H9 (cell line): Measurements from ENCODE around the gene RCAN2. TPM values are rescaled to one million over a fixed set of nuclear protein-coding genes. Genes with fewer than 3 reads are reported as not detected.

Source experiments
- DNase-seq: peaks from one replicate; pipeline ENCODE4 v3.0.0-alpha.2; 2017
- H2AFZ ChIP-seq: one replicate; pipeline ENCODE4 v1.6.1; 2013; ENCODE audit warnings: mild to moderate bottlenecking, low read length, control low read depth, moderate library complexity
- H2AK5ac ChIP-seq: 2 replicates; pipeline ENCODE4 v1.6.1; 2013; ENCODE audit warnings: low read length, control low read depth, mixed read lengths; ENCODE audit not compliant: insufficient read length
- H2BK120ac ChIP-seq: one replicate; pipeline ENCODE4 v1.6.1; 2013; ENCODE audit warnings: low read depth, mild to moderate bottlenecking, low read length, control low read depth, inconsistent platforms; ENCODE audit not compliant: poor library complexity, severe bottlenecking
- H2BK12ac ChIP-seq: 2 replicates; pipeline ENCODE4 v1.6.1; 2013; ENCODE audit warnings: low read length, control low read depth, mixed read lengths, low read depth; ENCODE audit not compliant: insufficient read length
- H2BK15ac ChIP-seq: 2 replicates; pipeline ENCODE4 v1.6.1; 2013; ENCODE audit warnings: low read depth, low read length, control low read depth
- H2BK20ac ChIP-seq: one replicate; pipeline ENCODE4 v1.6.1; 2013; ENCODE audit warnings: low read depth, mild to moderate bottlenecking, low read length, control low read depth, inconsistent platforms; ENCODE audit not compliant: poor library complexity, severe bottlenecking
- H2BK5ac ChIP-seq: 2 replicates; pipeline ENCODE4 v1.6.1; 2013; ENCODE audit warnings: low read length, control low read depth, mixed read lengths; ENCODE audit not compliant: insufficient read length
- H3K14ac ChIP-seq: 2 replicates; pipeline ENCODE4 v1.6.1; 2013; ENCODE audit warnings: low read length, control low read depth; ENCODE audit not compliant: insufficient read depth
- H3K18ac ChIP-seq: 2 replicates; pipeline ENCODE4 v1.6.1; 2013; ENCODE audit warnings: low read depth, mild to moderate bottlenecking, mixed read lengths, low read length, control low read depth; ENCODE audit not compliant: insufficient read length
- H3K23ac ChIP-seq: 2 replicates; pipeline ENCODE4 v1.6.1; 2013; ENCODE audit warnings: low read length, control low read depth, mixed read lengths, low read depth; ENCODE audit not compliant: insufficient read length
- H3K23me2 ChIP-seq: 2 replicates; pipeline ENCODE4 v1.6.1; 2013; ENCODE audit warnings: low read depth, mild to moderate bottlenecking, mixed read lengths, low read length, control low read depth; ENCODE audit not compliant: insufficient read length, poor library complexity, severe bottlenecking
- H3K27ac ChIP-seq: 2 replicates; pipeline ENCODE4 v1.5.1; 2013; ENCODE audit warnings: low read length, control low read depth, mixed read lengths, low read depth; ENCODE audit not compliant: insufficient read length
- H3K27me3 ChIP-seq: 2 replicates; pipeline ENCODE4 v1.6.1; 2013; ENCODE audit warnings: low read length, control low read depth, inconsistent platforms; ENCODE audit not compliant: insufficient read depth
- H3K4ac ChIP-seq: 2 replicates; pipeline ENCODE4 v1.6.1; 2013; ENCODE audit warnings: low read depth, mild to moderate bottlenecking, control low read depth, inconsistent platforms, low read length, moderate library complexity
- H3K4me1 ChIP-seq: 2 replicates; pipeline ENCODE4 v1.6.1; 2013; ENCODE audit warnings: low read length, control low read depth, inconsistent platforms; ENCODE audit not compliant: insufficient read depth
- H3K4me2 ChIP-seq: 2 replicates; pipeline ENCODE4 v1.6.1; 2013; ENCODE audit warnings: low read length, control low read depth, mixed read lengths; ENCODE audit not compliant: insufficient read length, insufficient read depth
- H3K56ac ChIP-seq: 2 replicates; pipeline ENCODE4 v1.6.1; 2013; ENCODE audit warnings: low read depth, mild to moderate bottlenecking, mixed read lengths, low read length, control low read depth; ENCODE audit not compliant: insufficient read length
- H3K79me1 ChIP-seq: 2 replicates; pipeline ENCODE4 v1.6.1; 2013; ENCODE audit warnings: low read depth, mild to moderate bottlenecking, moderate library complexity, low read length, control low read depth, inconsistent platforms; ENCODE audit not compliant: insufficient read depth, poor library complexity, severe bottlenecking
- H3K79me2 ChIP-seq: 2 replicates; pipeline ENCODE4 v1.6.1; 2013; ENCODE audit warnings: low read length, control low read depth, inconsistent platforms; ENCODE audit not compliant: insufficient read depth
- H3K9ac ChIP-seq: 2 replicates; pipeline ENCODE4 v1.6.1; 2013; ENCODE audit warnings: low read length, control low read depth, mixed read lengths; ENCODE audit not compliant: insufficient read length; ENCODE audit errors: extremely low read depth
- H3K9me3 ChIP-seq: one replicate; pipeline ENCODE4 v1.6.1; 2013; ENCODE audit warnings: low read depth, low read length, inconsistent platforms; ENCODE audit not compliant: control insufficient read depth
- H3T11ph ChIP-seq: one replicate; pipeline ENCODE4 v1.6.1; 2013; ENCODE audit warnings: mild to moderate bottlenecking, low read length, control low read depth, inconsistent platforms
- H4K20me1 ChIP-seq: one replicate; pipeline ENCODE4 v1.6.1; 2013; ENCODE audit not compliant: control insufficient read depth, insufficient read length, insufficient read depth
- H4K5ac ChIP-seq: 2 replicates; pipeline ENCODE4 v1.6.1; 2013; ENCODE audit warnings: low read depth, mild to moderate bottlenecking, mixed read lengths, low read length, control low read depth; ENCODE audit not compliant: insufficient read length
- H4K8ac ChIP-seq: replicated peaks from 2 replicates; pipeline ENCODE4 v1.6.1; 2013; ENCODE audit warnings: low read length, control low read depth, mixed read lengths, low read depth; ENCODE audit not compliant: insufficient read length
- H4K91ac ChIP-seq: 2 replicates; pipeline ENCODE4 v1.6.1; 2013; ENCODE audit warnings: low read depth, mild to moderate bottlenecking, moderate library complexity, mixed read lengths, low read length, control low read depth; ENCODE audit not compliant: insufficient read length
- H3K27ac Mint-ChIP-seq, 3 experiments: 2 replicates in 2 of 3; 3 replicates in 1 of 3; pipeline ENCODE4 v1.8.0; 2020 to 2021; ENCODE audit warnings: mixed read lengths in 3 of 3, mild to moderate bottlenecking in 1 of 3, moderate library complexity in 1 of 3
- H3K27me3 Mint-ChIP-seq: 2 replicates; pipeline ENCODE4 v1.8.0; 2021; ENCODE audit warnings: low read depth, mild to moderate bottlenecking, moderate library complexity, mixed read lengths
- H3K36me3 Mint-ChIP-seq, 3 experiments: 2 replicates in 2 of 3; 3 replicates in 1 of 3; pipeline ENCODE4 v1.8.0; 2020 to 2021; ENCODE audit warnings: low read depth in 3 of 3, mixed read lengths in 3 of 3; ENCODE audit not compliant: insufficient read depth in 1 of 3
- H3K4me1 Mint-ChIP-seq, 2 experiments: 2 replicates each; pipeline ENCODE4 v1.8.0; 2020; ENCODE audit warnings: mixed read lengths in 2 of 2
- H3K4me3 Mint-ChIP-seq, 2 experiments: 2 replicates in 1 of 2; 3 replicates in 1 of 2; pipeline ENCODE4 v1.8.0; 2020 to 2021; ENCODE audit warnings: mild to moderate bottlenecking in 2 of 2, mixed read lengths in 2 of 2, moderate library complexity in 1 of 2
- H3K9me3 Mint-ChIP-seq, 2 experiments: 2 replicates in 1 of 2; 3 replicates in 1 of 2; pipeline ENCODE4 v1.8.0; 2020; ENCODE audit warnings: mild to moderate bottlenecking in 2 of 2, mixed read lengths in 2 of 2, moderate library complexity in 1 of 2
- WGBS: extraction: QIAGEN DNeasy Blood & Tissue Kit; methylation state at CpG from one replicate; pipeline ENCODE4 v1.1.7; 2013; ENCODE audit warnings: missing lambda C conversion rate, low lambda C conversion rate, mixed read lengths; ENCODE audit not compliant: insufficient read length; ENCODE audit errors: extremely low coverage; 5-methylcytosine and 5-hydroxymethylcytosine counted together
- total RNA-seq: library from RNA; stranded (reverse); gene quantifications from 2 replicates; pipeline ENCODE4 v1.2.1, GENCODE V29; 2021
- TF ChIP-seq, protein P1 (sequence below): fragments of 200-600 bp; sonication (generic); conservative IDR thresholded peaks from 3 replicates; pipeline ENCODE4 v1.8.0; 2021; ENCODE audit warnings: antibody characterized with exemption, mild to moderate bottlenecking

The RCAN2 gene
- total RNA-seq, 1 experiment from 2014 or later: 3.0 TPM

GRCh38 chr6:46353528-46353927, 137.7 kb downstream of the RCAN2 start:
- Histone ChIP-seq H3K4ac (no peak overlapping the region), H2AK5ac (no peak overlapping the region), H2BK15ac (no peak overlapping the region), H3K9ac (no peak overlapping the region), H4K91ac (no peak overlapping the region), H2BK5ac (no peak overlapping the region), H3K9me3 (no peaks in the 10 kb centered on the region), H3K56ac (no peak overlapping the region), H3K18ac (no peak overlapping the region), H2BK20ac (no peak overlapping the region), H4K5ac (no peak overlapping the region), H2BK120ac (no peak overlapping the region), H3K4me1 (peaks cover 8% of the 10 kb centered on the region; the same call in 1 of the 2 replicates), H3T11ph (no peak overlapping the region), H3K79me2 (no peaks in the 10 kb centered on the region), H3K4me2 (no peak overlapping the region), H3K23me2 (no peaks in the 10 kb centered on the region), H3K79me1 (no peaks in the 10 kb centered on the region), H3K27me3 (no peaks in the 10 kb centered on the region), H3K27ac (no peak overlapping the region), H3K14ac (no peak overlapping the region), H4K8ac (no peak overlapping the region), H2BK12ac (no peak overlapping the region), H3K23ac (no peak overlapping the region), H2AFZ (no peak overlapping the region), H4K20me1 (no peaks in the 10 kb centered on the region)
- Mint-ChIP-seq H3K9me3 (no peaks in the 10 kb centered on the region), H3K36me3 (no peaks in the 10 kb centered on the region), H3K27ac (no peak overlapping the region), H3K4me1 (peaks cover 8 to 17% of the 10 kb centered on the region in 2 experiments), H3K4me3 (no peak overlapping the region), H3K27me3 (peaks cover 2% of the 10 kb centered on the region; the same call in 1 of the 2 replicates)
- no CpG with 5 or more reads among the region's 3 CpGs for WGBS
- DNase-seq: no peak
- TF ChIP-seq, protein P1, sequence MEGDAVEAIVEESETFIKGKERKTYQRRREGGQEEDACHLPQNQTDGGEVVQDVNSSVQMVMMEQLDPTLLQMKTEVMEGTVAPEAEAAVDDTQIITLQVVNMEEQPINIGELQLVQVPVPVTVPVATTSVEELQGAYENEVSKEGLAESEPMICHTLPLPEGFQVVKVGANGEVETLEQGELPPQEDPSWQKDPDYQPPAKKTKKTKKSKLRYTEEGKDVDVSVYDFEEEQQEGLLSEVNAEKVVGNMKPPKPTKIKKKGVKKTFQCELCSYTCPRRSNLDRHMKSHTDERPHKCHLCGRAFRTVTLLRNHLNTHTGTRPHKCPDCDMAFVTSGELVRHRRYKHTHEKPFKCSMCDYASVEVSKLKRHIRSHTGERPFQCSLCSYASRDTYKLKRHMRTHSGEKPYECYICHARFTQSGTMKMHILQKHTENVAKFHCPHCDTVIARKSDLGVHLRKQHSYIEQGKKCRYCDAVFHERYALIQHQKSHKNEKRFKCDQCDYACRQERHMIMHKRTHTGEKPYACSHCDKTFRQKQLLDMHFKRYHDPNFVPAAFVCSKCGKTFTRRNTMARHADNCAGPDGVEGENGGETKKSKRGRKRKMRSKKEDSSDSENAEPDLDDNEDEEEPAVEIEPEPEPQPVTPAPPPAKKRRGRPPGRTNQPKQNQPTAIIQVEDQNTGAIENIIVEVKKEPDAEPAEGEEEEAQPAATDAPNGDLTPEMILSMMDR: no peak
